Pericardium fibroblast (primary cell): ENCODE measurements around the gene DCN. TPM values are rescaled to one million over a fixed set of nuclear protein-coding genes. Genes with fewer than 3 reads are reported as not detected.

Experiments used
- total RNA-seq: library from RNA; depleted of rRNA; stranded (reverse); fragments of >200 nt; gene quantifications from 2 replicates; pipeline ENCODE4 v1.2.3, GENCODE V29; 2015

The DCN gene
- 2,247 and 2,317 TPM in 2 replicates for total RNA-seq

GRCh38 chr12:91182636-91183455 lies at the start of gene DCN:
Gene DCN (minus strand): TSS chr12:91182817. CDS start chr12:91178552, 4,265 bp downstream.

GRCh38 chr12:91111366-91112325 lies 71.0 kb downstream of the DCN start, which contains the start of gene LUM:
Gene LUM (minus strand): TSS chr12:91111494. CDS start chr12:91108979, 2,515 bp downstream.

Other genes starting within 250 kb of the DCN start
- gene CCER1, start 227.6 kb downstream of the DCN start, total RNA-seq: not detected in 2 replicates
- not detected in 2 replicates for gene EPYC, start 177.8 kb downstream of the DCN start, total RNA-seq
- not detected in 2 replicates for gene KERA, start 124.8 kb downstream of the DCN start, total RNA-seq
- 252 and 293 TPM in 2 replicates for gene LUM, start 71.3 kb downstream of the DCN start, total RNA-seq